ENCODE data around the gene STXBP2. TPM values are rescaled to one million over a fixed set of nuclear protein-coding genes. Genes with fewer than 3 reads are reported as not detected.

Gene STXBP2
- total RNA-seq, 1 donor from 2014 or later, result 61.6 TPM

DNA sequence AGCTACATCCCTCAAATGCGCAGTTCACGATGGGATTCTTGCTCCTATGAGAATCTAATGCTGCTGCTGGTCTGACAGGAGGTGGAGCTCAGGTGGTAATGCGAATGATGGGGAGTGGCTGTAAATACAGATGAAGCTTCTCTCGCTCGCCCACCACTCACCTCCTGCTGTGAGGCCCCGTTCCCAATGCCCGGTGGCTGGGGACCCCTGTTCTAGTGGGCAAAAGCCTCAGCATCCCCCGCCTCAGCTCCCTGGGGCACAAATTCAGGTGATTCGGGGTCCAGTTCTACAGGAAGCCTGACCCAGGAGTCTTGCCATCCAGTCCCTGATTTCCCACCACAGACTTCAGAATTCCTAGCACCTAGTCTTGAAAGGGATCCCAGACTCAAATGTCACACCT lies 35.6 kb downstream of the STXBP2 start:
- Mint-ChIP-seq H3K9me3 (peaks cover 7% of the 10 kb centered on the region), H3K27me3 (peaks cover 68% of the 10 kb centered on the region), H3K4me1 (ENCODE audit: unreplicated experiment) (no peaks in the 10 kb centered on the region), H3K36me3 (no peaks in the 10 kb centered on the region), H3K4me3 (no peak overlapping the region), H3K27ac (no peak overlapping the region)
- TF ChIP-seq, protein P1, sequence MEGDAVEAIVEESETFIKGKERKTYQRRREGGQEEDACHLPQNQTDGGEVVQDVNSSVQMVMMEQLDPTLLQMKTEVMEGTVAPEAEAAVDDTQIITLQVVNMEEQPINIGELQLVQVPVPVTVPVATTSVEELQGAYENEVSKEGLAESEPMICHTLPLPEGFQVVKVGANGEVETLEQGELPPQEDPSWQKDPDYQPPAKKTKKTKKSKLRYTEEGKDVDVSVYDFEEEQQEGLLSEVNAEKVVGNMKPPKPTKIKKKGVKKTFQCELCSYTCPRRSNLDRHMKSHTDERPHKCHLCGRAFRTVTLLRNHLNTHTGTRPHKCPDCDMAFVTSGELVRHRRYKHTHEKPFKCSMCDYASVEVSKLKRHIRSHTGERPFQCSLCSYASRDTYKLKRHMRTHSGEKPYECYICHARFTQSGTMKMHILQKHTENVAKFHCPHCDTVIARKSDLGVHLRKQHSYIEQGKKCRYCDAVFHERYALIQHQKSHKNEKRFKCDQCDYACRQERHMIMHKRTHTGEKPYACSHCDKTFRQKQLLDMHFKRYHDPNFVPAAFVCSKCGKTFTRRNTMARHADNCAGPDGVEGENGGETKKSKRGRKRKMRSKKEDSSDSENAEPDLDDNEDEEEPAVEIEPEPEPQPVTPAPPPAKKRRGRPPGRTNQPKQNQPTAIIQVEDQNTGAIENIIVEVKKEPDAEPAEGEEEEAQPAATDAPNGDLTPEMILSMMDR (conservative IDR thresholded peaks at IDR 0.05), result no peak
- DNase-seq (ENCODE audit: extremely low spot score, unreplicated experiment), result no peak

GRCh38 chr19:7674010-7675005 lies 37.4 kb downstream of the STXBP2 start:
- Mint-ChIP-seq H3K27ac (no peak overlapping the region), H3K4me3 (no peak overlapping the region), H3K4me1 (ENCODE audit: unreplicated experiment) (peaks cover 2% of the 10 kb centered on the region), H3K36me3 (no peaks in the 10 kb centered on the region), H3K9me3 (peaks cover 7% of the 10 kb centered on the region), H3K27me3 (peaks cover 74% of the 10 kb centered on the region)
- DNase-seq (ENCODE audit: extremely low spot score, unreplicated experiment), result no peak
- TF ChIP-seq, protein P1 (conservative IDR thresholded peaks at IDR 0.05), result no peak

DNA sequence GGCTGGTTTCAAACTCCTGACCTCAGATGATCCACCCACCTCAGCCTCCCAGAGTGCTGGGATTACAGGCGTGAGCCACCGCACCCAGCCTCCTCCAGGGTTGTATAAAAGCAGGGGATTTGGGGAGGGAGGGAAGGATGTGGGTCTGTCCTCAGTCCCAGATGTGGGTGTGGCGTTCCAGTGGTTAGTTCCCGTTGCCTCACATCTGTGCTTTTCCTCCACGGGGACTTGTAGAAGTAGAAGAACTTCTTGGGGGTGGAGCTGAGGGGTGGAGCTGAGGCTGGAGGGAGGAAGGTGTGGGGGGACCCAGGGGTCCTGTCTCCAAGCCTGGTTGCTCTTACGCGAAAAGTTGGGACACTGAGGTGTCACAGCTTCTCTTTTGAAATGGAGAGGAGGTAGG lies 39.5 kb downstream of the STXBP2 start:
- Mint-ChIP-seq H3K27me3 (peaks cover 60% of the 10 kb centered on the region), H3K36me3 (no peaks in the 10 kb centered on the region), H3K27ac (no peak overlapping the region), H3K4me1 (ENCODE audit: unreplicated experiment) (peaks cover 6% of the 10 kb centered on the region), H3K9me3 (peaks cover 7% of the 10 kb centered on the region), H3K4me3 (no peak overlapping the region)
- TF ChIP-seq, protein P1 (conservative IDR thresholded peaks at IDR 0.05), result no peak
- DNase-seq (ENCODE audit: extremely low spot score, unreplicated experiment), result no peak

- H3K36me3 Mint-ChIP-seq, result no peaks in the 10 kb centered on the region
- peaks cover 55% of the 10 kb centered on the region for H3K27me3 Mint-ChIP-seq
- peak within 1 kb of the TSS; percentile 22 for H3K4me3 Mint-ChIP-seq
- TF ChIP-seq, protein P1 (conservative IDR thresholded peaks at IDR 0.05), result no peak
- no peak within 1 kb of the TSS for H3K27ac Mint-ChIP-seq
- H3K4me1 Mint-ChIP-seq (ENCODE audit: unreplicated experiment), result peaks cover 8% of the 10 kb centered on the region
- DNase-seq (ENCODE audit: extremely low spot score, unreplicated experiment), result no peak
- peaks cover 7% of the 10 kb centered on the region for H3K9me3 Mint-ChIP-seq
Measured at GRCh38 chr19:7676854-7677253, 39.9 kb downstream of the STXBP2 start, which contains the start of gene MCEMP1. MCEMP1 (plus strand) TSS chr19:7677090; CDS start chr19:7677121, 31 bp downstream.

DNA sequence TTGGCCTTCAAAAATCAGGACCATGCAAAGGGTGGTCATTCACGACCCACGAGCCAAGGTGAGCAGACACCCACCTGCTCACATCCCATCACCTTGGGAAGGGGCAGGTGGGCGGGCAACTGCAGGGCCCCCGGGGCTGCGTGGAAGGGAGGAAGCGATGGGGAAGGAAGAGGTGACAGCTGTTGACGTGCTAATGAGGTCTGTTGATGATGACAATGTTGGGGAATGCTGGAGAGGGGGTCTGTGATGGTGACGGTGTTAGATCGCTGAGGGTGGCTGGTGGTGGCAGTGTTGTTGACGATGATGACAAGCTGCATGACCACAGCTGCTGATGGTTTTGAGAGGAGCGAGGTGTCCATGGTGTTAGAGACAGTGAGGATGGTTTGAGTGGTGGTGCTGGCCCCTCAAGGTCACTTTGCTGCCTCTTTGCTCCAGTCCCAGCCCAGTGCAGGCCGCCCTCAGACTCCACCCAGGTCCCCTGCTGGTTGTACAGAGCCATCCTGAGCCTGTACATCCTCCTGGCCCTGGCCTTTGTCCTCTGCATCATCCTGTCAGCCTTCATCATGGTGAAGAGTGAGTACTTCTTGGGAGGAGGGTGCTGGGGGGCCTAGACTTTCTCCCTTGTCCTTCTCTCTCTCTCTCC lies 40.9 kb downstream of the STXBP2 start:
- DNase-seq (ENCODE audit: extremely low spot score, unreplicated experiment), result no peak
- Mint-ChIP-seq H3K9me3 (peaks cover 7% of the 10 kb centered on the region), H3K27me3 (peaks cover 48% of the 10 kb centered on the region), H3K36me3 (peaks cover 3% of the 10 kb centered on the region), H3K27ac (no peak overlapping the region), H3K4me3 (peak overlapping the region; percentile 22), H3K4me1 (ENCODE audit: unreplicated experiment) (peaks cover 9% of the 10 kb centered on the region)
- TF ChIP-seq, protein P1 (conservative IDR thresholded peaks at IDR 0.05), result no peak

All from type B pancreatic cell (in vitro differentiated cells).